ENCODE results near the gene FDPS. TPM values are rescaled to one million over a fixed set of nuclear protein-coding genes. Genes with fewer than 3 reads are reported as not detected.

FDPS gene
- total and polyA plus RNA-seq, 2 donors (not counting 3 experiments of a cell fraction or from before 2014, with no cell fraction given), result 630 to 646 TPM

- DNase-seq (ENCODE audit: low read depth, low spot score) (no peak), FAIRE-seq (no peak)
- intact Hi-C loops (cut with micrococcal nuclease), result no loop called here
- no peak for TF ChIP-seq GATA2 (IDR thresholded peaks at IDR 0.05; ENCODE audit: insufficient read depth, insufficient read length, low read depth, low read length)
- Histone ChIP-seq H3K9me3 (replicated peaks; ENCODE audit: control insufficient read depth, insufficient read depth, low read length) (no peaks in the 10 kb centered on the region), H3K4me3 (replicated peaks in 1 of 3; ENCODE audit: insufficient read depth in 1 of 3, low read depth in 1 of 3, low read length in 3 of 3) (no peak overlapping the region), H3K9ac (replicated peaks; ENCODE audit: extremely low read depth, insufficient read depth, low read length) (no peak overlapping the region), H4K20me1 (replicated peaks; ENCODE audit: control insufficient read depth, extremely low read depth, insufficient read depth, low read length) (no peaks in the 10 kb centered on the region), H3K36me3 (ENCODE audit: control insufficient read depth in 2 of 2, extremely low read depth in 1 of 2, insufficient read depth in 2 of 2, low read length in 2 of 2) (peaks cover 2 to 20% of the 10 kb centered on the region in 2 experiments), H3K4me2 (ENCODE audit: insufficient read depth, low read length) (no peak overlapping the region), H3K27me3 (ENCODE audit: control insufficient read depth in 2 of 2, insufficient read depth in 2 of 2, low read length in 2 of 2) (no peaks in the 10 kb centered on the region), H3K79me2 (ENCODE audit: control insufficient read depth, insufficient read depth, low read length) (no peaks in the 10 kb centered on the region), H3K27ac (ENCODE audit: insufficient read depth, low read depth, low read length) (no peak overlapping the region), H3K4me1 (ENCODE audit: control insufficient read depth, extremely low read depth, insufficient read depth, low read length) (peaks cover 26% of the 10 kb centered on the region), H3K9me1 (replicated peaks; ENCODE audit: control insufficient read depth, extremely low read depth, insufficient read depth, low read length) (no peaks in the 10 kb centered on the region), H2AFZ (ENCODE audit: low read depth, low read length) (no peak overlapping the region)
- ChIA-PET CTCF (interaction anchor here (1.3 to 7.2 kb wide), 2 partner anchors 76 kb away, joined by 6 to 115 read pairs; no protein-coding TSS in a partner anchor), POLR2A (no interaction called here)
- no TSS peak for BruUV-seq (replicated peaks)
- dilution Hi-C loops (cut with MboI; ENCODE audit: extremely low pct_ligation_motif_present, low sequenced_read_pairs), result no loop called here
Observed at GRCh38 chr1:155326020-155326526, 17.4 kb downstream of the FDPS start.

DNA sequence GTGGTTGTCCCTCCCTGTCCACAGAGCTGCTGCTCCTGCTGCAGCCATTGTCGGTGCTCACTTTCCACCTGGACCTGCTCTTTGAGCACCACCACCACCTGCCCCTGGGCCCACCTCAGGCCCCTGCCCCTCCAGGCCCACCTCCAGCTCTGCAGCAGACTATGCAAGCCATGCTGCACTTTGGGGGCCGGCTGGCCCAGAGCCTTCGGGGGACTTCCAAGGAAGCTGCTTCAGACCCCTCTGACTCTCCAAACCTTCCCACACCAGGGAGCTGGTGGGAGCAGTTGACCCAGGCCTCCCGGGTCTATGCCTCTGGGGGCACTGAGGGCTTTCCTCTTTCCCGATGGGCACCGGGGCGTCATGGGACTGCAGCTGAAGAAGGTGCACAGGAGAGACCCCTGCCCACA, 18.0 kb downstream of the FDPS start:
- H3K9me3 ChIP-seq (replicated peaks; ENCODE audit: control insufficient read depth, insufficient read depth, low read length), result no peaks in the 10 kb centered on the region
- no peak overlapping the region for H2AFZ ChIP-seq (ENCODE audit: low read depth, low read length)
- ChIA-PET POLR2A (no interaction called here), CTCF (interaction anchor here (1.3 kb wide), 1 partner anchor 76 kb away, joined by 6 read pairs; no protein-coding TSS in a partner anchor)
- FAIRE-seq (no peak), DNase-seq (ENCODE audit: low read depth, low spot score) (no peak)
- no peak overlapping the region for H3K9ac ChIP-seq (replicated peaks; ENCODE audit: extremely low read depth, insufficient read depth, low read length)
- peaks cover 20% of the 10 kb centered on the region for H3K4me1 ChIP-seq (ENCODE audit: control insufficient read depth, extremely low read depth, insufficient read depth, low read length)
- no peaks in the 10 kb centered on the region for H3K27me3 ChIP-seq (ENCODE audit: control insufficient read depth in 2 of 2, insufficient read depth in 2 of 2, low read length in 2 of 2)
- H3K79me2 ChIP-seq (ENCODE audit: control insufficient read depth, insufficient read depth, low read length), result no peaks in the 10 kb centered on the region
- H3K9me1 ChIP-seq (replicated peaks; ENCODE audit: control insufficient read depth, extremely low read depth, insufficient read depth, low read length), result no peaks in the 10 kb centered on the region
- intact Hi-C loops (cut with micrococcal nuclease) (no loop called here), dilution Hi-C loops (cut with MboI; ENCODE audit: extremely low pct_ligation_motif_present, low sequenced_read_pairs) (no loop called here)
- BruUV-seq (replicated peaks), result no TSS peak
- no peak overlapping the region for H3K4me2 ChIP-seq (ENCODE audit: insufficient read depth, low read length)
- H3K27ac ChIP-seq (ENCODE audit: insufficient read depth, low read depth, low read length), result no peak overlapping the region
- peaks cover 2 to 21% of the 10 kb centered on the region in 2 experiments for H3K36me3 ChIP-seq (ENCODE audit: control insufficient read depth in 2 of 2, extremely low read depth in 1 of 2, insufficient read depth in 2 of 2, low read length in 2 of 2)
- no peaks in the 10 kb centered on the region for H4K20me1 ChIP-seq (replicated peaks; ENCODE audit: control insufficient read depth, extremely low read depth, insufficient read depth, low read length)
- TF ChIP-seq FOS (IDR thresholded peaks at IDR 0.05; ENCODE audit: borderline replicate concordance, insufficient read depth, low read length) (no peak), MYC (IDR thresholded peaks at IDR 0.05; ENCODE audit: low read depth, low read length) (no peak), POLR2AphosphoS5 (IDR thresholded peaks at IDR 0.05; ENCODE audit: insufficient read depth, low read depth, low read length) (no peak), GATA2 (IDR thresholded peaks at IDR 0.05; ENCODE audit: insufficient read depth, insufficient read length, low read depth, low read length) (no peak), JUN (IDR thresholded peaks at IDR 0.05; ENCODE audit: borderline replicate concordance, insufficient read depth, insufficient read length, low read depth) (no peak), EZH2 (IDR thresholded peaks at IDR 0.05; ENCODE audit: borderline replicate concordance, low read depth, low read length, severe bottlenecking) (no peak), CTCF (IDR thresholded peaks at IDR 0.05; ENCODE audit: extremely low read depth in 1 of 2, insufficient read depth in 1 of 2, low read depth in 1 of 2, low read length in 2 of 2) (no peak), POLR2A (IDR thresholded peaks at IDR 0.05; ENCODE audit: low read depth, low read length) (no peak)
- TF ChIP-seq, protein P1, sequence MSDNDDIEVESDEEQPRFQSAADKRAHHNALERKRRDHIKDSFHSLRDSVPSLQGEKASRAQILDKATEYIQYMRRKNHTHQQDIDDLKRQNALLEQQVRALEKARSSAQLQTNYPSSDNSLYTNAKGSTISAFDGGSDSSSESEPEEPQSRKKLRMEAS (IDR thresholded peaks at IDR 0.05; ENCODE audit: insufficient read depth, insufficient read length), result no peak
- no peak overlapping the region for H3K4me3 ChIP-seq (replicated peaks in 1 of 3; ENCODE audit: insufficient read depth in 1 of 3, low read depth in 1 of 3, low read length in 3 of 3)

Measured in endothelial cell of umbilical vein (primary cell).